SU-DHL-6 (cell line): ENCODE results near the gene MINDY3.

Experiments used
- CTCF ChIP-seq: fragments of 200-600 bp; sonication (generic); IDR thresholded peaks from one replicate; pipeline ENCODE4 v1.5.1; 2017; ENCODE audit warnings: antibody characterized with exemption, mild to moderate bottlenecking, low read length, moderate library complexity; ENCODE audit not compliant: insufficient read depth, poor library complexity, severe bottlenecking
- EZH2phosphoT487 ChIP-seq: fragments of 200-600 bp; sonication (generic), shearing (Covaris generic); conservative IDR thresholded peaks from 2 replicates; pipeline ENCODE4 v1.6.1; 2018; ENCODE audit warnings: mild to moderate bottlenecking, antibody characterized with exemption, low read length, moderate library complexity, mixed read lengths

GRCh38 chr10:15737656-15738055 lies 122.7 kb downstream of the MINDY3 start:
- no peak for TF ChIP-seq CTCF
- TF ChIP-seq EZH2phosphoT487, result no peak
